ENCODE measurements around the gene ZFP69. TPM values are rescaled to one million over a fixed set of nuclear protein-coding genes. Genes with fewer than 3 reads are reported as not detected.

The ZFP69 gene
- total and polyA plus RNA-seq, 2 donors (not counting 3 experiments of a cell fraction or from before 2014, with no cell fraction given) = 0.98 to 2.4 TPM

DNA sequence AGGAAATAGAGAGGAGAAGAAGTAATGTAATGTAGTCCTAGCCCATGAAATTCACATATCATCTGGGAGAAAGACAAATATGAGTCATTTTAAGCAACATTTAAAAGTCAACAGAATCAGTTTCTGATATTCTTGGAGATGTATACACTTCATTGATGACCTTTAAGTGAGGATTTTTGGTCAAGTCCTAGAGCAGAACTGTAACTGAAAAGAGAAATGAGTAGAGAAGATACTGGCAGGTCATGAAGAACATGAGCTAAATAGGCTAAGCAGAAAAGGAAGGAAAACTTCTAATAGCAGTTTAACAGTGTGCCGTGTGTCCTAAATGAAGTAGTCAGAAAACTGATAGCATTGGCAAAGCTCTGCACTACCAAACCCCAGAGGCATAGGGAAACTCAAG lies 22.2 kb upstream of the ZFP69 start:
- TF ChIP-seq POLR2AphosphoS5 (IDR thresholded peaks at IDR 0.05; ENCODE audit: insufficient read depth, low read depth, low read length) = no peak
- no peak for TF ChIP-seq GATA2 (IDR thresholded peaks at IDR 0.05; ENCODE audit: insufficient read depth, insufficient read length, low read depth, low read length)
- no peak for TF ChIP-seq JUN (IDR thresholded peaks at IDR 0.05; ENCODE audit: borderline replicate concordance, insufficient read depth, insufficient read length, low read depth)
- TF ChIP-seq POLR2A (IDR thresholded peaks at IDR 0.05; ENCODE audit: low read depth, low read length) = no peak
- TF ChIP-seq, protein P1, sequence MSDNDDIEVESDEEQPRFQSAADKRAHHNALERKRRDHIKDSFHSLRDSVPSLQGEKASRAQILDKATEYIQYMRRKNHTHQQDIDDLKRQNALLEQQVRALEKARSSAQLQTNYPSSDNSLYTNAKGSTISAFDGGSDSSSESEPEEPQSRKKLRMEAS (IDR thresholded peaks at IDR 0.05; ENCODE audit: insufficient read depth, insufficient read length) = no peak
- TF ChIP-seq, protein P2, sequence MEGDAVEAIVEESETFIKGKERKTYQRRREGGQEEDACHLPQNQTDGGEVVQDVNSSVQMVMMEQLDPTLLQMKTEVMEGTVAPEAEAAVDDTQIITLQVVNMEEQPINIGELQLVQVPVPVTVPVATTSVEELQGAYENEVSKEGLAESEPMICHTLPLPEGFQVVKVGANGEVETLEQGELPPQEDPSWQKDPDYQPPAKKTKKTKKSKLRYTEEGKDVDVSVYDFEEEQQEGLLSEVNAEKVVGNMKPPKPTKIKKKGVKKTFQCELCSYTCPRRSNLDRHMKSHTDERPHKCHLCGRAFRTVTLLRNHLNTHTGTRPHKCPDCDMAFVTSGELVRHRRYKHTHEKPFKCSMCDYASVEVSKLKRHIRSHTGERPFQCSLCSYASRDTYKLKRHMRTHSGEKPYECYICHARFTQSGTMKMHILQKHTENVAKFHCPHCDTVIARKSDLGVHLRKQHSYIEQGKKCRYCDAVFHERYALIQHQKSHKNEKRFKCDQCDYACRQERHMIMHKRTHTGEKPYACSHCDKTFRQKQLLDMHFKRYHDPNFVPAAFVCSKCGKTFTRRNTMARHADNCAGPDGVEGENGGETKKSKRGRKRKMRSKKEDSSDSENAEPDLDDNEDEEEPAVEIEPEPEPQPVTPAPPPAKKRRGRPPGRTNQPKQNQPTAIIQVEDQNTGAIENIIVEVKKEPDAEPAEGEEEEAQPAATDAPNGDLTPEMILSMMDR (IDR thresholded peaks at IDR 0.05; ENCODE audit: extremely low read depth in 1 of 2, insufficient read depth in 1 of 2, low read depth in 1 of 2, low read length in 2 of 2) = no peak
- no peak for TF ChIP-seq EZH2 (IDR thresholded peaks at IDR 0.05; ENCODE audit: borderline replicate concordance, low read depth, low read length, severe bottlenecking)
- no peak for TF ChIP-seq MYC (IDR thresholded peaks at IDR 0.05; ENCODE audit: low read depth, low read length)
- CTCF ChIA-PET = interaction anchor here (0.6 kb wide), 1 partner anchor 75 kb away, joined by 3 read pairs; no protein-coding TSS in a partner anchor
- Histone ChIP-seq H3K9me1 (replicated peaks; ENCODE audit: control insufficient read depth, extremely low read depth, insufficient read depth, low read length) (no peaks in the 10 kb centered on the region), H4K20me1 (replicated peaks; ENCODE audit: control insufficient read depth, extremely low read depth, insufficient read depth, low read length) (no peaks in the 10 kb centered on the region), H2AFZ (ENCODE audit: low read depth, low read length) (no peak overlapping the region), H3K4me1 (ENCODE audit: control insufficient read depth, extremely low read depth, insufficient read depth, low read length) (peaks cover 10% of the 10 kb centered on the region), H3K27ac (ENCODE audit: insufficient read depth, low read depth, low read length) (no peak overlapping the region), H3K9ac (replicated peaks; ENCODE audit: extremely low read depth, insufficient read depth, low read length) (no peak overlapping the region), H3K27me3 (ENCODE audit: control insufficient read depth in 2 of 2, insufficient read depth in 2 of 2, low read length in 2 of 2) (no peaks in the 10 kb centered on the region), H3K36me3 (ENCODE audit: control insufficient read depth in 2 of 2, extremely low read depth in 1 of 2, insufficient read depth in 2 of 2, low read length in 2 of 2) (no peaks in the 10 kb centered on the region), H3K9me3 (replicated peaks; ENCODE audit: control insufficient read depth, insufficient read depth, low read length) (no peaks in the 10 kb centered on the region), H3K4me2 (ENCODE audit: insufficient read depth, low read length) (no peak overlapping the region), H3K4me3 (replicated peaks in 1 of 3; ENCODE audit: insufficient read depth in 1 of 3, low read depth in 1 of 3, low read length in 3 of 3) (no peak overlapping the region), H3K79me2 (ENCODE audit: control insufficient read depth, insufficient read depth, low read length) (no peaks in the 10 kb centered on the region)
- FAIRE-seq (no peak), DNase-seq (ENCODE audit: low read depth, low spot score) (no peak)
- no TSS peak for BruUV-seq (replicated peaks)
- intact Hi-C loops (cut with micrococcal nuclease) = loop anchor here (5.0 kb wide), 1 partner anchor 77 kb away; the partner anchor contains the start of gene ZNF684
- dilution Hi-C loops (cut with MboI; ENCODE audit: extremely low pct_ligation_motif_present, low sequenced_read_pairs) = no loop called here
- POLR2A ChIA-PET = no interaction called here
